NCI-H2227 treated with DMSO at 0.1 percent for 48 hours (cell line): ENCODE results near the gene UXS1.

ENCODE experiments used
- DNase-seq: peaks from one replicate; lab custom pipeline; 2025; lab: John Stamatoyannopoulos, UW

UXS1 gene

DNA sequence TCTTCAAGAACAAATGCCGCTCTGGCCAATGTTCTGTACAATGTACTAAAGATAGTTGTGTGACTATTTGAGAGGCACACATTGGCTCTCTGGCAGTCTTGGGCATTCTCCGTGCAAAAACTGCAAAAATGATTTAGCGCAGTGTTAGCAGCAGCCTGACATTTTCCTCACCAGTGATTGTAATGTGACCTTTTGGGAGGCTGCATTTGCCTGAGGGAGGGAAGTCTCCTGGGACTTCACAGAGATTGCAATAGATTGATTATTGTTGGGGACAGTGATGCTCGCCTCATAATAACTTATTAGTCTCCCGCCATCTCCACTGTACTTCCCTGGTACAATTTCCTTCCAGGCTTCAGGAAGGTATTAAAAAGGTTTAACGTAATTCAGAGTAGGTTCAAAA is 149.2 kb downstream of the UXS1 start:
- DNase-seq = no peak

GRCh38 chr2:106044021-106044420 is 150.1 kb downstream of the UXS1 start:
- no peak for DNase-seq
